ENCODE data around the gene IL33.

Gene IL33

DNA sequence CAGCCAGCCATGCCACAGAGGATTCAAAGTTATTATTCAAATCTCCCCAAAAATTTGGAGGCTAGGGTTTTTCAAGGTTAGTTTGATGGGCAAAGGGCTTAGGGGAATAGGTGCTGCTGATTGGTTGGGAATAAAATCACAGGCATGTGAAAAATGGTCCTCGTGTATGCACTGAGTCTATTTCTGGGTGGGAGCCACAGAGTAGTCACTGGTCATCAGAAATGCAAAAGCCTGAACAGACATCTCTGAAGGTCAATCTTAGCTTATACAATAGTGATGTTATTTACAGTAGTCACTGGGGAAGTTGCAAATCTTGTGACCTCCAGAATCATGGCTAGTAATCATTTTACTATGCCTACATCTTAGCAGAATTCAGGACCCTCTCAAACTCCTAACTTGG lies 1.3 kb downstream of the IL33 start:
- DNase-seq (ENCODE audit: low spot score), result no peak

- DNase-seq (ENCODE audit: low spot score), result no peak
These were observed 2.5 kb downstream of the IL33 start for GRCh38 chr9:6218099-6218502.

- no peak for DNase-seq (ENCODE audit: low spot score)
These were observed 3.4 kb downstream of the IL33 start for GRCh38 chr9:6219040-6219439.

DNA sequence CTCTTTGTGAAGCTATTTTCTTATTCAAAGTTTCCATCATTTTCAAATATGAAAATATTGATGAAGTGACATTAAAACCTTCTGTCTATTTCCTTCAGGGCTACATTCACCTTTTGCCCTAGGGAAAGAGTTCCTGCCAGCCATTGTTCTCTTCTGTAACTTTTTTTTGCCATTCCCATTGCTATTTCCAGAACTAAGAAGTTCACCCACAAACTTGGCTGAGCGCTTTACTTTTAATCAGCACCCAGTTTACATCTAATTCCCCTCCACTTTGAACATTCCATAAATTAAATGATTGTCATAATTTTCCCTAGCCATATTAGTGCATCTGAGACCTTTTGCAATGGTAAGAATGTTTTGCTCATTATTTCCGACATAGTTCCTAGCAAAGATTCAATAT lies 4.4 kb downstream of the IL33 start:
- no peak for DNase-seq (ENCODE audit: low spot score)

GRCh38 chr9:6224393-6225154 lies 9.0 kb downstream of the IL33 start:
- DNase-seq (ENCODE audit: low spot score), result peak; percentile 22

DNA sequence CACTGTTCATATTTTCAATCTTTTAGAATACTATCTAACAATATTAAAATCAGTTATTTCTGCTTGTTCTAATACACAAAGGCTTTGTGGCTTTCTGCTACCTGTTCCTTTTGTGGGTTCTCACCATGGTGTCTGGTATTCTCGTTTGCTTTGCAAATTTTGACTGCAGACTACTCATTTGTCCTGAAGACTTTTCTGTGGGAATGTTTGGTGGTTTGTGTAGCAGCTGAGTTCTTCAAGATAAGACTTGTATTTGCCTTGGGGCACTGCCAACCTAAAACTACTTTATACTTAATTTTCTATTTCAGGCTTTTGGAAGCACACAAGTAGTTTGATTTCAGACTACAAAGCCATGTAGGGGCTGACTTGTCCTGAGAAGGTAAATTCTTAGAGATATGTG lies 11.1 kb downstream of the IL33 start:
- DNase-seq (ENCODE audit: low spot score), result no peak

DNA sequence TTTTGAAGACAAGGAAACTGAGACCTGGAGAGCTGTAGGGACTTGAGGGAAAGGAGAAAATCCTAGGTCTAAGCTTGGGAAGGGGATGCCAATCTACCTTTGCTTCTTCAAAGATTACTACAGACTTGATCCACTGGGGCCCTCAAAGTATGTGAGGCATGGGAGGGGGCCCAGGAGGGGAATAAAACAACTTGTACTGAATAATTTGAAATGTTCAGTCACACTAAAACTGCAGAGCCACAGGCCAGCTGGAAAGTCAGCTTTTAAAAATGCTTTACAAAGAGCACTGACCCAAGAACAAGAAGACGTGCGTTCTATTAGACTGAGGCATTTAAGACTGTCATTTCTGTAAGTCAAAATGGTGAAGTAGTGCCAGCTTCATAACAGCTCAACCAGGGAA lies 13.6 kb downstream of the IL33 start:
- no peak for DNase-seq (ENCODE audit: low spot score)

DNA sequence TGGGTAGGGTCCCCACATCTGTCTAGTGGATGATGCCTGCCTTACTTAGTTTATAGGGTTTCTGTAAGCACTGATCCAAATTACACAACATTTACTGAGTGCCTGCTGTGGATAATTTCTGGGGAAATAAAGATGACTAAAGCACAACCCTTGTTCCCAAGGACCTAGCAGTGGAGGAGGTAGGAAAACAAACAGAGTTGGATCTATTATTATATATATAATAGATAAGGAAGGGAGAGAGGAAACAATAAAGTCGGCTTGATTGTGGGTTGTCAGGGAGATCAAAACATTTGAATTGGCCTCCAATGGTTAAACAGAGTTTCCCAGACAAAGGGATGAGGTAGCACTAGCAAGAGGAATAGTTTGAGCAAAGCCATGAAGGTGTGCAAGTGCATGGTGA lies 14.0 kb downstream of the IL33 start:
- no peak for DNase-seq (ENCODE audit: low spot score)

- DNase-seq (ENCODE audit: low spot score), result no peak
These were observed 14.6 kb downstream of the IL33 start for GRCh38 chr9:6230037-6230780.

- DNase-seq (ENCODE audit: low spot score), result no peak
These were observed 16.8 kb downstream of the IL33 start for GRCh38 chr9:6232336-6232945.

- DNase-seq (ENCODE audit: low spot score), result no peak
These were observed 18.4 kb downstream of the IL33 start for GRCh38 chr9:6234014-6234413.

DNA sequence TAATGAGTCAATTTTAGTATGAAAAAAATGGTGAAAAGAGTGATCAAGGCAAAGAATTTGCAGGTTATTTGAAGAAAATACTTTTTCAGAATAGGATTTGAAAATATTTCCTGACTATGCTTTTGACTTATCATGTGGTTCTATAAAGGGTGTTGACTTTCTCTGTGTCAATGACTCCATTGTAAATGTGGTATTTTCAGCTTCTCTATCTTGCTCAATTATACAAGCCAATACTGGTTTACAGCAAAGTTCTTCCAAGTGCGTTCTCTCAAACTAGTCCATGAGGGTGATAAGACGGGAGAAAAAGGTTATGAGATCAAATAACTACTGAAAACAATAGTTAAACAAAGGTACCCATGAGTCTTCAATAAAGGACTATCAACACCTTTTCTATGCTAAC lies 21.7 kb downstream of the IL33 start:
- DNase-seq (ENCODE audit: low spot score), result no peak

GRCh38 chr9:6239048-6239461 lies 23.4 kb downstream of the IL33 start:
- no peak for DNase-seq (ENCODE audit: low spot score)

- no peak for DNase-seq (ENCODE audit: low spot score)
These were observed 24.1 kb downstream of the IL33 start for GRCh38 chr9:6239694-6240093.

DNA sequence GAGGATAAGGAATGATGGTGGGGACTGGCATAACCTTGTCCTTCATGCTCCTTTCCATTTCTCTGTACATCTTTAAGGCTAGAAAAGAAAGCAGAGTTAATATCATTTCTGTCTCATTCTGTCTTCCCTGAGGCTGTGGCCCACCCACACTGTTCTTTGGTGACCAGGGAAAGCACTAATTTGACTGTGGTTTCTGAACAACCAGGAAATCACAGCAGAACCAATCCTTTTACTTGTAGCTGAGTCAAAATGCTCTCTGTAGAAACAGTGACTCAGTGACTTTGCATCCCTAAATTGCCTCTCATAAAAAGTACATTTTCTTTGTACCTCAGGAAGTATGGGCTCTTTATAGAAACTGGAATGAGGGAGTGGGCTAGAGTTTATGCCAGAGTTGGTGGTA lies 28.1 kb downstream of the IL33 start:
- DNase-seq (ENCODE audit: low spot score), result no peak

DNA sequence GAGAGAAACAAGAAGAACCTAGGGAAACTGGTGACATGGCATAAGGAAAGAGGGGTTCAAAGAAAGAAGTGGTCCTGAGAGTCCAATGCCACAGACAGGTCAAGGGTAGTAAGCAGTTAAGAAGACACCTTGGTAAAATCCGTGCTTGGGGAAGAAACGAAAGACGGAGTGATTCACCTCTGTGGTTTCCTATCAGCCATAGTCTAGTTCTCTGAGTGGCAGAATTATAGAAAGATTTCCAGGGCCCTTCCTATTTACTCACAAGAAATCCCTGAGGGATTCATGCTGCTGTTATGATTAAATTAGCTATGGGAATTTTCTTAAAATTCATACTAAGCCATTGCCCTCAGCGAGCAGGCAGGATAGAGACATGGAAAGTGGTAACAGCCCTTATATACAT lies 31.7 kb downstream of the IL33 start:
- DNase-seq (ENCODE audit: low spot score), result no peak

GRCh38 chr9:6268826-6269397 lies 53.3 kb downstream of the IL33 start:
- no peak for DNase-seq (ENCODE audit: low spot score)

- no peak for DNase-seq (ENCODE audit: low spot score)
These were observed 55.3 kb downstream of the IL33 start for GRCh38 chr9:6270896-6271295.

DNA sequence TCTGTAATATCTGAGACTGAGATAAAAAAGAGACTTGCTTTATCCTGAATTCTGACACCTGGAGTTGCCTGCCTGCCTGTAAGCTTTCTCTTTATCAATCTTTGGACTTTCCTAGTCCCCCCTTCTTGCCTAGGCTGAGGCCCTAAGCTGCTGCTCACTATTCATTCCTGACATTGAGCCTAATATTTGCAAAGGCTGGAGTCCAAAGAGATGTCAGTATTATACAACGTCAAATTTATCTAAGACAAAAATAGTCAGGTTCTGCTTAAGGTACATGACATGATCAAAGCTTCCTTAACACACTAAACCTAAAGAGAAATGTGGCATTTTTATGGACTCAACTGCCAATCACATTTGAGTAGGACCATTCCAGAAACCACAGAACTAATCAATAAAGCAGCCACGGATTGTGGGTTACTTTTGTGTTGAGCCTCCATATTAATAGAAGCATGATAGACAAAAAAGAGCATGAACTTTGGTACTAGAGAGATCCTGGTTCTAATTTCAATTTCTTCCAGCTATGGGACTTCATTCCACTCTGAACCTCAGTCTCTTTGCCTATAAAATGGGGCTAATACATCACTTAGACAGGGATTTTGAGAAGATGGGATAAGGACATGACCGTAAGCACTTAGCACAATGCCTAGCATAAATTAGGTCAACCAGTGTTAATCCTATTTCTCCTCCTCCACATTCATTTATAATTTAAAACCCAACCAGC lies 56.1 kb downstream of the IL33 start:
- DNase-seq (ENCODE audit: low spot score), result no peak

DNA sequence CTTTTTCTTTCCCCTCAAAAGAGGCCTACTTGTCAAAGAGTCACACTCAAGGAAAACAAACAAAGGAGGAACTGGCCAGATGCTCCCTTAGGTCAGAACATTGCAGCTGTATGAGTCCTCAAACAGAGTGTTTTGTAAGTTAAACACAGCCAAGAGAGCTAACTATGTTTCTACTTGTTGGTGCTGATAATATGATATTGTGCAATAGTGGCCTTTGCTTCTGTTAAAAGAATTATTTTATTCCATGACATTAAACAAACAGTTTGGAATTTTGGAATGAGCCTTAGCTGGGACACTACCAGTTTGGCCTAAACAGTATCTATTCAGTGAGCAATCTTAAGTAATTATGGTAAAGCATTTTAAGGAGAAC lies 56.6 kb downstream of the IL33 start:
- no peak for DNase-seq (ENCODE audit: low spot score)

- DNase-seq (ENCODE audit: low spot score), result no peak
These were observed 61.8 kb downstream of the IL33 start for GRCh38 chr9:6277417-6277816.

DNA sequence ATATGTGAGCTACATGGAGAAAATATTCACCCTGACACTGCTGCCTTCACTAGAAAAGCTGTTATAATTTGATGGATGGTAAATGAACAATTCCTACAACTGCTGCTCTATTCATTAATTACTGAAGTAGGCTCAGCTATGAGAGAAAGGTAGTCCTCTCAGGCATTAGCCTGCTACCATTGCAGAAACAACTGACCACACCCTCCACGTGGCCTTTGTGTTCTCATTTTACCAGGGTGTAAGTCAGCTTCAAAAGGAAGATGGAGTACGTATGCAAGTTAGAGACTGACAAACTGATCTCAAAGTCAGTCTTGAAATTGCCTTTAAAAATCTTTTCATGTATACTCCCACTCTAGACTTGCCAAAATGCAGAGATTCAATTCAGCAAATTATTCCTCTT lies 86.3 kb downstream of the IL33 start:
- no peak for DNase-seq (ENCODE audit: low spot score)

All from globus pallidus (tissue), 1 donor.